NCI-H774 (cell line): ENCODE measurements around the gene HABP4.

ENCODE experiments used
- DNase-seq: peaks from one replicate; lab custom pipeline; 2025; lab: John Stamatoyannopoulos, UW

HABP4 gene

GRCh38 chr9:96522366-96522765 lies 72.4 kb downstream of the HABP4 start:
- DNase-seq: no peak

GRCh38 chr9:96523374-96523773 lies 73.4 kb downstream of the HABP4 start:
- DNase-seq: no peak

- no peak for DNase-seq
Measured at GRCh38 chr9:96524045-96524444, 74.1 kb downstream of the HABP4 start.

GRCh38 chr9:96524764-96525163 lies 74.8 kb downstream of the HABP4 start:
- DNase-seq: no peak

- DNase-seq: no peak
Measured at GRCh38 chr9:96532173-96532572, 82.2 kb downstream of the HABP4 start.

GRCh38 chr9:96540106-96540505 lies 90.1 kb downstream of the HABP4 start:
- no peak for DNase-seq
